ENCODE measurements around the gene KCNK15.

The KCNK15 gene

GRCh38 chr20:44707018-44707579 lies 38.6 kb upstream of the KCNK15 start:
- in situ Hi-C loops (cut with HindIII; ENCODE audit: low sequenced_read_pairs): no loop called here
- DNase-seq (ENCODE audit: low read depth): no peak
- H3K4me3 ChIP-seq (ENCODE audit: low read depth, low read length): no peak overlapping the region
- TF ChIP-seq CTCF (IDR thresholded peaks at IDR 0.05; ENCODE audit: low read depth, low read length, missing control alignments): no peak

DNA sequence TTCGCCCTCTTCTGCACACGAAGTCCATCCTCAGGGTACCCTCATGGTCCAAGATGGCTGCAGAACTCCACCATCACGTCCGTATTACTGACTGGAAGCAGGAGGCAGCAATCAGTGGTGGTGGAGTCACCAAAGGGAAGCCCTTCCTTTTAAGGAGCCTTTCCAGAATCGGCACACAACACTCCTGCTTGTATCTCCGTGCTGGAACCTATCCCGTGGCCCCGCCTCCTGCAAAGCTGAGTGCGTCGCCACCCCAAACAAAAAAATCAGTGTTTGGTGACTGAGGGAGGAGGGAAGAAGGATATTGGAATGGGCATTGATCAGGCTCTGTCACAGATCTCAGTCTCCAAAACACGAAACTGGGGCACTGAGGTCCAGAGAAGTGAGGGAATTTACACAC lies 36.3 kb upstream of the KCNK15 start:
- no peak for DNase-seq (ENCODE audit: low read depth)
- in situ Hi-C loops (cut with HindIII; ENCODE audit: low sequenced_read_pairs): no loop called here
- H3K4me3 ChIP-seq (ENCODE audit: low read depth, low read length): no peak overlapping the region
- TF ChIP-seq CTCF (IDR thresholded peaks at IDR 0.05; ENCODE audit: low read depth, low read length, missing control alignments): no peak

DNA sequence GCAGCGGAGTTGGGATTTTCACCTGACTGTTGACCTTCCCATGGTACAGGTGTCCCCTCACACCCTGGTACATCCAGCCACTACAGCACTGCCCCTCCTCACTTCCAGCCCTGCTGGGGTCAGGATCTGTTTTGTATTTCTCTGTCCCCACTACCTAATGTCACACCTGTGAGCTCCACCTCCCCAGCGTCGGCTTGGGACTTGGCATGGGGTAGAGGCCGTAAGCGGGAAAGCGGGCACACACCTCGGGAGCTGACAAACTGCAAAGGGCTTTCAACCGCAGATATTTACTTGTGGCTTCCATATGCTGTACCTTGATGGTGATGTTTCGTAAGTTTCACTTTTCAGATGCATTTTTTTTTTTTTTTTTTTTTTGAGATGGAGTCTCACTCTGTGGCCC lies 35.9 kb upstream of the KCNK15 start:
- in situ Hi-C loops (cut with HindIII; ENCODE audit: low sequenced_read_pairs): no loop called here
- no peak for TF ChIP-seq CTCF (IDR thresholded peaks at IDR 0.05; ENCODE audit: low read depth, low read length, missing control alignments)
- H3K4me3 ChIP-seq (ENCODE audit: low read depth, low read length): no peak overlapping the region
- DNase-seq (ENCODE audit: low read depth): no peak

GRCh38 chr20:44711237-44711636 lies 34.4 kb upstream of the KCNK15 start:
- DNase-seq (ENCODE audit: low read depth): no peak
- in situ Hi-C loops (cut with HindIII; ENCODE audit: low sequenced_read_pairs): no loop called here
- TF ChIP-seq CTCF (IDR thresholded peaks at IDR 0.05; ENCODE audit: low read depth, low read length, missing control alignments): no peak
- H3K4me3 ChIP-seq (ENCODE audit: low read depth, low read length): no peak overlapping the region

DNA sequence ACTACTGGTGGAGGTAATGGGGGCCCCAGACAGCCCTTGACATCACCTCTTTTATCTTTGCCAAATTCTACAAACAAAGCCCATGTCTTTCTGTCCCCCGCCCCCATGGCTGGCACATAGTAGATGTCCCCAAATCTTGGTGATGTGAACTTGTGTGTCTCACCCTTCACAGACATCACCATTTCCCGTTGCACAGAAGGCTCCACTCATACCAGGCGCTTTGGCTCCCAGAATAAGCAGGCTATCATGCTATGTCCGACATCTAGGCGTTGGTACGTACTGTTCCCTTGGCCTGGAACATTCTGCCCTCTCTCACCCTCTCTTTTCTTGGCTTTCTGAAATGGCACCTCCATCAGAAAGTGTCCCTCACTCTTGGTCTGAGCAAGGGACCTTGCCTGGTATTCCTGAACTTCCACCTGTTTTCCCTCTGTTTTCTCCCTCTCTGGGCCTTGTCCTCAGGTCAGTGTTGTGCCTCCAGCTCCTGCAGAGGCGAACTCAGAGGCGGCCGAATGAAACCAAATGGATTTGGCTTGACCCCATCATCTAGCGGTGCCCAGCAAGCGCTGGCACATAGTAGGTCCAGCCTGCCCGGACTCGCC lies 31.5 kb upstream of the KCNK15 start:
- TF ChIP-seq CTCF (IDR thresholded peaks at IDR 0.05; ENCODE audit: low read depth, low read length, missing control alignments): no peak
- no peak for DNase-seq (ENCODE audit: low read depth)
- H3K4me3 ChIP-seq (ENCODE audit: low read depth, low read length): no peak overlapping the region
- in situ Hi-C loops (cut with HindIII; ENCODE audit: low sequenced_read_pairs): no loop called here

DNA sequence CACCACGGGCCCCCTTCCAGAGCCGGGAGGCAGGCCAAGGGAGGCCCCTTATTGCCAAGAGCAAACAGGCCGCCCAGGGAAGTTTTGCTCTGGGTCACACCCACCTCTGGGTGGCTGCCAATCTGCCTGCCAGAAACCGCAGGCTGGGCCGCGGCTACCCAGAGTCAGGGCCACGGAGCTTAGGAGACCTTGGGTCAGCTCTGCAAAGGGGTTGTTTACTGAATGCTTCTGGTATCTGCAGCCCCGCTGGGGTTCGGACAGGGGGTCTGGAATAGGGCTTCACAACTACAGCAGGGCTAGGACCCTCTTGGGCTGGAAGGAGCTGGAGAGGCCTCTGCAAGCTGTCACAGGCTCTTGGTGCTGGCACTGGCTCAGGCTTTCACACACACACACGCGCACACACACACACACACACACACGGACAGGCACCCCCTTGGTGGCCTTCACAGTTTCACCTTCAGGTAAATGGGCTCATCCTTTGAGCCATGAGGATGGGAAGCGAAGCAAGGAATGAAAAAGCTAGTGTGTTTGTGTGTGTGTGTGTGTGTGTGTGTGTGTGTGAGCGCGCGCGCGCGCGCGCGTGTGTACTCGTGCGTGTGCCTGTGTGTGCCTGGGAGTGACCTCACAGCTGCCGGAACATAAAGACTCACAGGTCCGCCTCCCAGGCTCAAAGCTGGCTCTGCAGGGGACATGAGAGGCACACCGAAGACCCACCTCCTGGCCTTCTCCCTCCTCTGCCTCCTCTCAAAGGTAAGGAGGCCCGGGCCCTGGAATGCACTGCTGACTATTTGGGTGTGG lies 30.8 kb upstream of the KCNK15 start, which contains the start of gene CCN5:
Gene CCN5, plus strand, starts transcription at position 669 of the 798 bp plus-strand sequence. Its CDS starts 22 bp downstream, at position 691.
- no peak within 1 kb of the TSS for H3K4me3 ChIP-seq (ENCODE audit: low read depth, low read length)
- peak; percentile 55 for DNase-seq (ENCODE audit: low read depth)
- TF ChIP-seq CTCF (IDR thresholded peaks at IDR 0.05; ENCODE audit: low read depth, low read length, missing control alignments): no peak
- in situ Hi-C loops (cut with HindIII; ENCODE audit: low sequenced_read_pairs): no loop called here
